Trophoblast cell (in vitro differentiated cells and primary cell): Measurements from ENCODE around the gene CALML3.
A peak's percentile ranks its signal among the peaks of the same experiment; 100 is the strongest.

ENCODE experiments used
- DNase-seq, 2 donors: peaks; one replicate each; pipeline ENCODE4 v3.0.0-alpha.2; 2016
- H2AFZ ChIP-seq: 2 replicates; pipeline ENCODE4 v1.6.1; 2013; ENCODE audit warnings: low read length, moderate library complexity, mild to moderate bottlenecking; ENCODE audit not compliant: insufficient read depth, poor library complexity
- H2AK5ac ChIP-seq: 2 replicates; pipeline ENCODE4 v1.6.1; 2013; ENCODE audit warnings: mild to moderate bottlenecking, low read length
- H2BK120ac ChIP-seq: 2 replicates; pipeline ENCODE4 v1.6.1; 2013; ENCODE audit warnings: low read length, mild to moderate bottlenecking, moderate library complexity; ENCODE audit not compliant: insufficient read depth, poor library complexity
- H2BK12ac ChIP-seq: 2 replicates; pipeline ENCODE4 v1.6.1; 2013; ENCODE audit warnings: mild to moderate bottlenecking, low read length, moderate library complexity
- H2BK5ac ChIP-seq: 2 replicates; pipeline ENCODE4 v1.6.1; 2013; ENCODE audit warnings: low read length, low read depth, moderate library complexity, mild to moderate bottlenecking; ENCODE audit not compliant: poor library complexity
- H3K14ac ChIP-seq: 2 replicates; pipeline ENCODE4 v1.6.1; 2013; ENCODE audit warnings: mild to moderate bottlenecking, low read length
- H3K18ac ChIP-seq: 2 replicates; pipeline ENCODE4 v1.6.1; 2013; ENCODE audit warnings: mild to moderate bottlenecking, low read length
- H3K23ac ChIP-seq: 2 replicates; pipeline ENCODE4 v1.6.1; 2013; ENCODE audit warnings: low read length
- H3K27ac ChIP-seq: 2 replicates; pipeline ENCODE4 v1.5.1; 2013; ENCODE audit warnings: low read depth, mild to moderate bottlenecking, inconsistent platforms, low read length, moderate library complexity
- H3K27me3 ChIP-seq: 2 replicates; pipeline ENCODE4 v1.6.1; 2013; ENCODE audit warnings: inconsistent platforms, mild to moderate bottlenecking, low read length, moderate library complexity; ENCODE audit not compliant: insufficient read depth
- H3K36me3 ChIP-seq, 2 experiments: 1 replicate in 1 of 2; 2 replicates in 1 of 2; pipeline ENCODE4 v1.6.1; 2013; ENCODE audit warnings: low read length in 2 of 2, mild to moderate bottlenecking in 2 of 2, moderate library complexity in 1 of 2; ENCODE audit not compliant: insufficient read depth in 2 of 2, control insufficient read depth in 1 of 2
- H3K4ac ChIP-seq: 2 replicates; pipeline ENCODE4 v1.6.1; 2013; ENCODE audit warnings: low read depth, mild to moderate bottlenecking, low read length, moderate library complexity
- H3K4me1 ChIP-seq, 2 experiments: 1 replicate in 1 of 2; 2 replicates in 1 of 2; pipeline ENCODE4 v1.6.1; 2013; ENCODE audit warnings: low read length in 2 of 2, mild to moderate bottlenecking in 2 of 2, moderate library complexity in 1 of 2; ENCODE audit not compliant: insufficient read depth in 2 of 2, control insufficient read depth in 1 of 2
- H3K4me2 ChIP-seq: 2 replicates; pipeline ENCODE4 v1.6.1; 2013; ENCODE audit warnings: inconsistent platforms, mild to moderate bottlenecking, low read length, moderate library complexity
- H3K4me3 ChIP-seq: 2 replicates; pipeline ENCODE4 v1.5.1; 2013; ENCODE audit warnings: mild to moderate bottlenecking, low read depth, low read length, inconsistent platforms
- H3K79me1 ChIP-seq: one replicate; pipeline ENCODE4 v1.6.1; 2013; ENCODE audit warnings: low read length
- H3K79me2 ChIP-seq: 2 replicates; pipeline ENCODE4 v1.6.1; 2013; ENCODE audit warnings: low read length, mild to moderate bottlenecking; ENCODE audit not compliant: control insufficient read depth, insufficient read depth, poor library complexity
- H3K9ac ChIP-seq: 2 replicates; pipeline ENCODE4 v1.6.1; 2013; ENCODE audit warnings: mild to moderate bottlenecking, low read length
- H3K9me3 ChIP-seq: 2 replicates; pipeline ENCODE4 v1.6.1; 2013; ENCODE audit warnings: low read depth, mild to moderate bottlenecking, control low read depth, inconsistent platforms, low read length; ENCODE audit not compliant: insufficient read depth
- H4K12ac ChIP-seq: 2 replicates; pipeline ENCODE4 v1.6.1; 2013; ENCODE audit warnings: low read depth, mild to moderate bottlenecking, low read length, moderate library complexity
- H4K8ac ChIP-seq: 2 replicates; pipeline ENCODE4 v1.6.1; 2013; ENCODE audit warnings: low read depth, mild to moderate bottlenecking, low read length, moderate library complexity
- H4K91ac ChIP-seq: one replicate; pipeline ENCODE4 v1.6.1; 2013; ENCODE audit warnings: low read depth, mild to moderate bottlenecking, low read length, moderate library complexity
- WGBS: extraction: QIAGEN DNeasy Blood & Tissue Kit; methylation state at CpG from one replicate; pipeline ENCODE4 v1.1.7; 2013; ENCODE audit warnings: missing lambda C conversion rate; ENCODE audit not compliant: insufficient read length, insufficient coverage; ENCODE audit errors: extremely low coverage; 5-methylcytosine and 5-hydroxymethylcytosine counted together

CALML3 gene

GRCh38 chr10:5512881-5513612 is 11.7 kb upstream of the CALML3 start:
- Histone ChIP-seq H3K18ac (no peak overlapping the region), H3K4me3 (no peak overlapping the region), H3K4ac (no peak overlapping the region), H3K36me3 (no peaks in the 10 kb centered on the region), H2BK120ac (peak overlapping the region; percentile 20), H3K79me1 (peaks cover 9% of the 10 kb centered on the region), H3K4me1 (peaks cover 5 to 16% of the 10 kb centered on the region in 2 experiments), H2AFZ (no peak overlapping the region), H2BK5ac (no peak overlapping the region), H3K14ac (peak overlapping the region; percentile 6), H3K9me3 (no peaks in the 10 kb centered on the region), H4K12ac (no peak overlapping the region), H2AK5ac (no peak overlapping the region), H4K91ac (no peak overlapping the region), H3K4me2 (no peak overlapping the region), H3K9ac (no peak overlapping the region), H3K27ac (no peak overlapping the region), H3K27me3 (no peaks in the 10 kb centered on the region), H4K8ac (no peak overlapping the region), H3K23ac (no peak overlapping the region), H3K79me2 (peaks cover 2% of the 10 kb centered on the region), H2BK12ac (peak overlapping the region; percentile 1)
- no CpG with 5 or more reads among the region's 15 CpGs for WGBS
- no peak for DNase-seq

- Histone ChIP-seq H3K4me1 (peaks cover 3 to 15% of the 10 kb centered on the region in 2 experiments), H2AK5ac (no peak overlapping the region), H3K79me1 (peaks cover 6% of the 10 kb centered on the region), H3K9me3 (no peaks in the 10 kb centered on the region), H3K4me2 (no peak overlapping the region), H2BK5ac (no peak overlapping the region), H3K23ac (no peak overlapping the region), H3K27ac (no peak overlapping the region), H4K12ac (no peak overlapping the region), H3K79me2 (no peaks in the 10 kb centered on the region), H2BK12ac (no peak overlapping the region), H3K27me3 (no peaks in the 10 kb centered on the region), H4K91ac (no peak overlapping the region), H3K14ac (no peak overlapping the region), H3K9ac (no peak overlapping the region), H2AFZ (no peak overlapping the region), H2BK120ac (no peak overlapping the region), H3K36me3 (no peaks in the 10 kb centered on the region), H3K4me3 (no peak overlapping the region), H3K4ac (no peak overlapping the region), H4K8ac (no peak overlapping the region), H3K18ac (no peak overlapping the region)
- WGBS = no CpG with 5 or more reads among the region's 16 CpGs
- no peak for DNase-seq
Measured at GRCh38 chr10:5514226-5514850, 10.4 kb upstream of the CALML3 start.

DNA sequence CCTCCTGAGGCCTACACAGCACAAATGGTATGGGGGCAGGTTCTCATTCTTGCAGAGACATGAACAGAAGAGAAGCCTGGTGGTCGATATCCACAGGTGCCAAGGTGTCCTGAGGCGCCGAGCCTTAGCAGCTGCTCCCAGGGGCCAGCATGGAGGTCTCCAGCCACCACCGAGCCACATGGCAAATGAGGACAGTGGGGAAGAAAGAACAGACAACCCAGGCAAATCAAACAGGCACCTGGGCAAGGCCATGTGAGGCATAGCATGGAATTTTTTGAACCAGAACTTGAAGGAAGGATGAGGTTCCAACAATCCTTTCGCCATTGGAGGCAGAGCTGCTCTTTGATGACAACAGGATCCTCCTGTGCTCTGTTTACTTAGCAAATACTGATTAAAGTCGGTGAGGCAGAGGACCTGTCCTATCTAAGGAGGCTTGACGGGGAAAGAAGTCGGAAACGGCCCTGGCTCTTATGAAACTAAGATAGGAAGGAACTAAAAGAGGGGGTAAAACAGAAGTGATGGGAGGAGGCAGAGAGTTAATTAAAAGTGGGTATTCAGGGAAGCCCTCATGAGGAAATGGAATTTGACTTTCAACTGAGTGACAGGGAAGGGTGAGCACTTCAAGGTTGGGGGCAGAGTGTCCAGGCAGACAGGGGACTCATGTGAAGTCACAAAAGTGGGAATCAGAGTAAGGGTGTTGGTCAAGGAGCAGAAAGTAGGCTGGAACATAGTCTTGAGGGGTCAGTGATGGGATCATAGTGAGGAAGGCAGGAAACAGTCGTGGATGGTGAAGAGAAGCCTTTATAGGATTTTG is 8.6 kb upstream of the CALML3 start:
- H3K14ac ChIP-seq = no peak overlapping the region
- no peaks in the 10 kb centered on the region for H3K27me3 ChIP-seq
- no peak overlapping the region for H2BK5ac ChIP-seq
- H3K79me1 ChIP-seq = peaks cover 3% of the 10 kb centered on the region
- no peak overlapping the region for H3K9ac ChIP-seq
- no peak for DNase-seq
- H3K79me2 ChIP-seq = no peaks in the 10 kb centered on the region
- H3K36me3 ChIP-seq = no peaks in the 10 kb centered on the region
- H2BK12ac ChIP-seq = no peak overlapping the region
- peak overlapping the region; percentile 80 for H3K23ac ChIP-seq
- no CpG with 5 or more reads among the region's 10 CpGs for WGBS
- H4K12ac ChIP-seq = no peak overlapping the region
- H3K27ac ChIP-seq = no peak overlapping the region
- no peak overlapping the region for H4K8ac ChIP-seq
- H3K4me3 ChIP-seq = no peak overlapping the region
- no peaks in the 10 kb centered on the region for H3K9me3 ChIP-seq
- peaks cover 3 to 13% of the 10 kb centered on the region in 2 experiments for H3K4me1 ChIP-seq
- no peak overlapping the region for H2AFZ ChIP-seq
- H4K91ac ChIP-seq = no peak overlapping the region
- no peak overlapping the region for H3K4me2 ChIP-seq
- H2BK120ac ChIP-seq = no peak overlapping the region
- no peak overlapping the region for H3K18ac ChIP-seq
- H2AK5ac ChIP-seq = no peak overlapping the region
- H3K4ac ChIP-seq = no peak overlapping the region

GRCh38 chr10:5517546-5517945 is 7.2 kb upstream of the CALML3 start:
- Histone ChIP-seq H3K4ac (no peak overlapping the region), H4K8ac (no peak overlapping the region), H3K79me1 (peaks cover 3% of the 10 kb centered on the region), H3K9ac (no peak overlapping the region), H2BK5ac (no peak overlapping the region), H2AK5ac (no peak overlapping the region), H3K27ac (no peak overlapping the region), H3K18ac (no peak overlapping the region), H4K91ac (no peak overlapping the region), H2BK120ac (no peak overlapping the region), H3K36me3 (no peaks in the 10 kb centered on the region), H3K79me2 (no peaks in the 10 kb centered on the region), H3K23ac (no peak overlapping the region), H2BK12ac (no peak overlapping the region), H2AFZ (no peak overlapping the region), H3K4me3 (no peak overlapping the region), H3K4me1 (peaks cover 3 to 13% of the 10 kb centered on the region in 2 experiments), H3K9me3 (no peaks in the 10 kb centered on the region), H3K27me3 (no peaks in the 10 kb centered on the region), H4K12ac (no peak overlapping the region), H3K4me2 (no peak overlapping the region), H3K14ac (no peak overlapping the region)
- no CpG with 5 or more reads among the region's 5 CpGs for WGBS
- no peak for DNase-seq
